OCI-LY3 (cell line): ENCODE measurements around the gene DGCR6L.

Source experiments
- H2AFZ ChIP-seq: fragments of 200-600, 300-600 bp; shearing (Covaris generic); 2 replicates; pipeline ENCODE4 v1.6.0; 2014; ENCODE audit warnings: antibody characterized with exemption, low read depth, low read length
- H3K27ac ChIP-seq: fragments of 200-600, 300-600 bp; sonication (generic); 2 replicates; pipeline ENCODE4 v1.5.1; 2014; ENCODE audit warnings: mild to moderate bottlenecking, low read length, moderate library complexity, mixed read lengths
- H3K27me3 ChIP-seq: fragments of 200-600, 300-600 bp; sonication (generic); 2 replicates; pipeline ENCODE4 v1.6.1; 2014; ENCODE audit warnings: low read depth, low read length, mixed read lengths
- H3K36me3 ChIP-seq: fragments of 200-600, 300-600 bp; sonication (generic); replicated peaks from 2 replicates; pipeline ENCODE3; 2014; ENCODE audit warnings: low read depth, low read length, mixed read lengths
- H3K4me1 ChIP-seq: fragments of 300-600, 200-600 bp; sonication (generic); 2 replicates; pipeline ENCODE4 v1.6.1; 2014; ENCODE audit warnings: low read length, mixed read lengths
- H3K4me2 ChIP-seq: fragments of 200-600, 300-600 bp; sonication (generic); 2 replicates; pipeline ENCODE4 v1.6.1; 2014; ENCODE audit warnings: low read length, mixed read lengths
- H3K4me3 ChIP-seq: fragments of 300-600, 200-600 bp; sonication (generic); 2 replicates; pipeline ENCODE4 v1.5.1; 2014; ENCODE audit warnings: antibody characterized with exemption, mild to moderate bottlenecking, low read length, moderate library complexity
- H3K79me2 ChIP-seq: fragments of 300-600, 200-600 bp; shearing (Covaris generic); 2 replicates; pipeline ENCODE4 v1.6.1; 2014; ENCODE audit warnings: mild to moderate bottlenecking, low read length, mixed read lengths
- H3K9ac ChIP-seq: fragments of 300-600, 200-600 bp; shearing (Covaris generic); 2 replicates; pipeline ENCODE4 v1.6.0; 2014; ENCODE audit warnings: mild to moderate bottlenecking, low read length, moderate library complexity
- H3K9me3 ChIP-seq: fragments of 200-600, 300-600 bp; shearing (Covaris generic); 2 replicates; pipeline ENCODE4 v1.6.1; 2014; ENCODE audit warnings: low read length, mixed read lengths; ENCODE audit not compliant: insufficient read depth
- H4K20me1 ChIP-seq: fragments of 200-600, 300-600 bp; sonication (generic); 2 replicates; pipeline ENCODE4 v1.6.1; 2016; ENCODE audit warnings: low read length, mixed read lengths; ENCODE audit not compliant: insufficient read depth
- EZH2phosphoT487 ChIP-seq: fragments of 200-600 bp; shearing (Covaris generic); IDR thresholded peaks from 2 replicates; pipeline ENCODE4 v1.6.1; 2018; ENCODE audit warnings: antibody characterized with exemption, mixed run types, low read depth
- TF ChIP-seq, protein P1 (sequence below): fragments of 200-600, 300-600 bp; sonication (generic); IDR thresholded peaks from 2 replicates; pipeline ENCODE4 v1.5.1; 2014; ENCODE audit warnings: antibody characterized with exemption, low read length, low read depth

Gene DGCR6L

GRCh38 chr22:20299746-20300136 is 20.1 kb downstream of the DGCR6L start:
- Histone ChIP-seq H3K27me3 (peaks cover 8% of the 10 kb centered on the region; the same call in 1 of the 2 replicates), H3K36me3 (no peaks in the 10 kb centered on the region), H3K4me1 (no peaks in the 10 kb centered on the region), H3K27ac (no peak overlapping the region), H2AFZ (no peak overlapping the region), H3K4me3 (peak overlapping the region; percentile 74), H3K4me2 (peak overlapping the region; percentile 69), H4K20me1 (no peaks in the 10 kb centered on the region), H3K9ac (no peak overlapping the region), H3K79me2 (no peaks in the 10 kb centered on the region), H3K9me3 (no peaks in the 10 kb centered on the region)
- TF ChIP-seq, protein P1, sequence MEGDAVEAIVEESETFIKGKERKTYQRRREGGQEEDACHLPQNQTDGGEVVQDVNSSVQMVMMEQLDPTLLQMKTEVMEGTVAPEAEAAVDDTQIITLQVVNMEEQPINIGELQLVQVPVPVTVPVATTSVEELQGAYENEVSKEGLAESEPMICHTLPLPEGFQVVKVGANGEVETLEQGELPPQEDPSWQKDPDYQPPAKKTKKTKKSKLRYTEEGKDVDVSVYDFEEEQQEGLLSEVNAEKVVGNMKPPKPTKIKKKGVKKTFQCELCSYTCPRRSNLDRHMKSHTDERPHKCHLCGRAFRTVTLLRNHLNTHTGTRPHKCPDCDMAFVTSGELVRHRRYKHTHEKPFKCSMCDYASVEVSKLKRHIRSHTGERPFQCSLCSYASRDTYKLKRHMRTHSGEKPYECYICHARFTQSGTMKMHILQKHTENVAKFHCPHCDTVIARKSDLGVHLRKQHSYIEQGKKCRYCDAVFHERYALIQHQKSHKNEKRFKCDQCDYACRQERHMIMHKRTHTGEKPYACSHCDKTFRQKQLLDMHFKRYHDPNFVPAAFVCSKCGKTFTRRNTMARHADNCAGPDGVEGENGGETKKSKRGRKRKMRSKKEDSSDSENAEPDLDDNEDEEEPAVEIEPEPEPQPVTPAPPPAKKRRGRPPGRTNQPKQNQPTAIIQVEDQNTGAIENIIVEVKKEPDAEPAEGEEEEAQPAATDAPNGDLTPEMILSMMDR: no peak
- no peak for TF ChIP-seq EZH2phosphoT487

DNA sequence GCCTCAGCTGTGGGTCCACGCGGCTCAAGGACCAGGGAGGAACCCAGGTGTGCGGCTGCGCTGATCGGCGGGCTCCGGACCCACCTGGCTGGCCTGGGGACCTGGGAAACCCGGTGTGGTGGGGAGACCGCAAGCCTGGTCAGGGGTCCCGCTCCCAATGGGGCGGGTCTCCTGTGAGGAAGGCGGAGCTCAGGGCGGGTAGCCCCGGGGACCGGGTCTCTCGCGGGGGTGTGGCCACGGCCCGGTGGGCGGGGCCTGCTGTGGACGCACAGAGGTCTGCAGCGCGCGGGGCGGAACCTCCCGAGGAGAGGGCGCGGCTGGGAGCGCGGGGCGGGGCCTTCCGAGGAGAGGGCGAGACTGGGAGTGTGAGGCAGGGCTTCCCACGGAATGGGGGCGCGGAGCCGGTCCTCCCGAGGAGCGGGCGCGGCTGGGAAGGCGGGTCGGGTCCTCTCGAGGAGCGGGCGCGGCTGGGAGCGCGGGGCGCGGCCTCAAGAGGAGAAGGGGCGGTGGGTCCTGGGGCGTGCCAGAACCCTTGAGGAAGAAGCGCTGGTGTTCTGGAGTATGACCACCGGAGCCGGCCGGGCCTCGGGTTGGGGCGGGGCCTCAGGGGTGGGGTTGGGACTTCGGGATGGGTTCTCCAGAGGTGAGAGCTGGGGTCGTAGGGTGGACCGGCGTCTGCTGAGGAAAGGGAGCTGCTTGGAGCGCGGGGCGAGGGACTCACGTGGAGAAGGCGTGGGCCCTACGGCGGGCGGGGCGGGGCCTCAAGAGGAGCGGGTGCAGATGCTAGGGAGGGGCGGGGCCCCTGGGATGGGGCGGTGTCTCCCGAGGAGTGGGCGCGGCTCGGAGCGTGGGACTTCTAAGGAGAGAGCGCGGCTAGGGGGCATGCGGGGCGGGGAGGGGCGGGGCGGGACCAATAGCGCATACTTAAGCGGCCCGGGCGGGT is 20.8 kb downstream of the DGCR6L start:
- Histone ChIP-seq H3K36me3 (no peaks in the 10 kb centered on the region), H4K20me1 (no peaks in the 10 kb centered on the region), H3K9me3 (no peaks in the 10 kb centered on the region), H3K27ac (no peak overlapping the region), H3K4me1 (no peaks in the 10 kb centered on the region), H3K27me3 (peaks cover 8% of the 10 kb centered on the region; the same call in 1 of the 2 replicates), H2AFZ (no peak overlapping the region; the same call in 1 of the 2 replicates), H3K9ac (peak overlapping the region; percentile 13; the same call in 1 of the 2 replicates), H3K4me3 (peak overlapping the region; percentile 74), H3K4me2 (peak overlapping the region; percentile 69), H3K79me2 (no peaks in the 10 kb centered on the region)
- TF ChIP-seq EZH2phosphoT487: no peak
- TF ChIP-seq, protein P1: no peak

DNA sequence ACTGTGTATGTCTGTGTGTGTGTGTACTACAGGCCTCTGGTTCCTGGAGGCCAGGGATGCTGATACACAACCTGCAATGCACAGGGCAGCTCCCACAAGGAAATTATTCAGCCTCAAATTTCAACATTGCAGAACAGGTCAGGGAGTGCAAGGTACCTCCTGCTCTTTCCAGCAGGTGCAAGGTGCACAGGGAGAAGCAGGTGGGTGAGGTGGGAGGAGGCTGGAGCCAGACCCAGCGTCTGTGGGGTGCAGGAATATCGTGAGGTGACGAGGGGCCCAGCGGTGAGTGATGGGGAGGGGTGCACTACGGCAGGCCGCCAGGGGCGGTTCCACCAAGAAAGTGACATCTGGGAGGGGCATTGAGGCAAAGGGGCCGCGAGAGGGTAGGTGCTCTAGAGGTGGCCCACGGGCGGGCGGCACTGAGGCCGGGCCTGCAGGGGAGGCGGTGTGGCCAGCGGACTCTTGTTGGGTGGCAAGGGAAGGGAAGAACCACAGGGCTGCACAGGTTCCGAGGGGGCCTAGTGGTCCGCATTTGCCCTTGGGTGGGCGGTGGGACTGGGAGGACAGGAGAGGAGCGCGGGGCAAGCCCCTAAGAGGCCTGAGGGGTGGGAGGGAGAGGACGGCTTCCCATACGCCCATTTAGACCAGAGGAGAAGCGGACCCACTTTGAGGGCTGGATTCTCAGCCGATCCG is 21.6 kb downstream of the DGCR6L start:
- H3K27me3 ChIP-seq: peaks cover 8% of the 10 kb centered on the region; the same call in 1 of the 2 replicates

More for the DNA sequence above, 21.6 kb downstream of the DGCR6L start:
- Histone ChIP-seq H3K4me2 (no peak overlapping the region), H3K9ac (no peak overlapping the region), H3K9me3 (no peaks in the 10 kb centered on the region), H3K36me3 (no peaks in the 10 kb centered on the region), H3K79me2 (no peaks in the 10 kb centered on the region), H3K27ac (no peak overlapping the region), H3K4me3 (no peak overlapping the region), H2AFZ (no peak overlapping the region), H3K4me1 (no peaks in the 10 kb centered on the region), H4K20me1 (no peaks in the 10 kb centered on the region)
- no peak for TF ChIP-seq EZH2phosphoT487
- TF ChIP-seq, protein P1: no peak
